ENCODE data around the gene BBOX1.

BBOX1 gene

GRCh38 chr11:27075192-27075591, 34.6 kb downstream of the BBOX1 start:
- Histone ChIP-seq H3K27ac (ENCODE audit: low read depth, low read length, poor library complexity, severe bottlenecking) (peak overlapping the region; percentile 96), H3K9ac (ENCODE audit: low read length) (peak overlapping the region; percentile 56; the same call in 1 of the 2 replicates), H3K36me3 (ENCODE audit: insufficient read depth, low read length) (peaks cover 48% of the 10 kb centered on the region), H3K27me3 (ENCODE audit: insufficient read depth, low read length) (no peaks in the 10 kb centered on the region), H3K9me2 (ENCODE audit: low read depth, low read length) (no peaks in the 10 kb centered on the region), H4K20me1 (ENCODE audit: insufficient read depth, low read length) (no peaks in the 10 kb centered on the region), H3K4me1 (ENCODE audit: insufficient read depth, low read length, severe bottlenecking) (peaks cover 42% of the 10 kb centered on the region), H3K9me3 (ENCODE audit: low read length) (no peaks in the 10 kb centered on the region), H3K4me2 (ENCODE audit: low read length) (peak overlapping the region; percentile 18; the same call in 1 of the 2 replicates), H3K4me3 (ENCODE audit: low read depth, low read length, poor library complexity, severe bottlenecking) (no peak overlapping the region), H3F3A (ENCODE audit: insufficient read depth, low read length) (no peaks in the 10 kb centered on the region), H3K79me2 (ENCODE audit: insufficient read depth, low read length) (no peaks in the 10 kb centered on the region), H2AFZ (ENCODE audit: low read length) (no peak overlapping the region)
- TF ChIP-seq, protein P1, sequence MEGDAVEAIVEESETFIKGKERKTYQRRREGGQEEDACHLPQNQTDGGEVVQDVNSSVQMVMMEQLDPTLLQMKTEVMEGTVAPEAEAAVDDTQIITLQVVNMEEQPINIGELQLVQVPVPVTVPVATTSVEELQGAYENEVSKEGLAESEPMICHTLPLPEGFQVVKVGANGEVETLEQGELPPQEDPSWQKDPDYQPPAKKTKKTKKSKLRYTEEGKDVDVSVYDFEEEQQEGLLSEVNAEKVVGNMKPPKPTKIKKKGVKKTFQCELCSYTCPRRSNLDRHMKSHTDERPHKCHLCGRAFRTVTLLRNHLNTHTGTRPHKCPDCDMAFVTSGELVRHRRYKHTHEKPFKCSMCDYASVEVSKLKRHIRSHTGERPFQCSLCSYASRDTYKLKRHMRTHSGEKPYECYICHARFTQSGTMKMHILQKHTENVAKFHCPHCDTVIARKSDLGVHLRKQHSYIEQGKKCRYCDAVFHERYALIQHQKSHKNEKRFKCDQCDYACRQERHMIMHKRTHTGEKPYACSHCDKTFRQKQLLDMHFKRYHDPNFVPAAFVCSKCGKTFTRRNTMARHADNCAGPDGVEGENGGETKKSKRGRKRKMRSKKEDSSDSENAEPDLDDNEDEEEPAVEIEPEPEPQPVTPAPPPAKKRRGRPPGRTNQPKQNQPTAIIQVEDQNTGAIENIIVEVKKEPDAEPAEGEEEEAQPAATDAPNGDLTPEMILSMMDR (IDR thresholded peaks at IDR 0.05; ENCODE audit: low read length), result no peak
- TF ChIP-seq EZH2 (IDR thresholded peaks at IDR 0.05; ENCODE audit: borderline replicate concordance, low read length), result no peak

- no peak overlapping the region for H2AFZ ChIP-seq (ENCODE audit: low read length)
Observed at GRCh38 chr11:27075655-27076054, 35.0 kb downstream of the BBOX1 start.

GRCh38 chr11:27076121-27076589, 35.5 kb downstream of the BBOX1 start:
- peak overlapping the region; percentile 76; the same call in 1 of the 2 replicates for H3K9ac ChIP-seq (ENCODE audit: low read length)
- peaks cover 49% of the 10 kb centered on the region for H3K36me3 ChIP-seq (ENCODE audit: insufficient read depth, low read length)
- no peaks in the 10 kb centered on the region for H3K9me3 ChIP-seq (ENCODE audit: low read length)
- H3K27me3 ChIP-seq (ENCODE audit: insufficient read depth, low read length), result no peaks in the 10 kb centered on the region
- peak overlapping the region; percentile 19 for H3K4me3 ChIP-seq (ENCODE audit: low read depth, low read length, poor library complexity, severe bottlenecking)
- no peak overlapping the region for H2AFZ ChIP-seq (ENCODE audit: low read length)
- peak overlapping the region; percentile 96 for H3K27ac ChIP-seq (ENCODE audit: low read depth, low read length, poor library complexity, severe bottlenecking)
- H3K9me2 ChIP-seq (ENCODE audit: low read depth, low read length), result no peaks in the 10 kb centered on the region
- H3K4me1 ChIP-seq (ENCODE audit: insufficient read depth, low read length, severe bottlenecking), result peaks cover 42% of the 10 kb centered on the region
- peak overlapping the region; percentile 18 for H3K4me2 ChIP-seq (ENCODE audit: low read length)
- no peaks in the 10 kb centered on the region for H4K20me1 ChIP-seq (ENCODE audit: insufficient read depth, low read length)
- H3F3A ChIP-seq (ENCODE audit: insufficient read depth, low read length), result no peaks in the 10 kb centered on the region
- TF ChIP-seq EZH2 (IDR thresholded peaks at IDR 0.05; ENCODE audit: borderline replicate concordance, low read length), result no peak
- TF ChIP-seq, protein P1 (IDR thresholded peaks at IDR 0.05; ENCODE audit: low read length), result no peak
- H3K79me2 ChIP-seq (ENCODE audit: insufficient read depth, low read length), result no peaks in the 10 kb centered on the region

More at GRCh38 chr11:27075655-27076054, 35.0 kb downstream of the BBOX1 start:
- peaks cover 49% of the 10 kb centered on the region for H3K36me3 ChIP-seq (ENCODE audit: insufficient read depth, low read length)
- H3K79me2 ChIP-seq (ENCODE audit: insufficient read depth, low read length), result no peaks in the 10 kb centered on the region
- TF ChIP-seq EZH2 (IDR thresholded peaks at IDR 0.05; ENCODE audit: borderline replicate concordance, low read length), result no peak
- TF ChIP-seq, protein P1 (IDR thresholded peaks at IDR 0.05; ENCODE audit: low read length), result no peak
- H3K4me2 ChIP-seq (ENCODE audit: low read length), result peak overlapping the region; percentile 18; the same call in 1 of the 2 replicates
- H3K9me3 ChIP-seq (ENCODE audit: low read length), result no peaks in the 10 kb centered on the region
- H3K4me3 ChIP-seq (ENCODE audit: low read depth, low read length, poor library complexity, severe bottlenecking), result peak overlapping the region; percentile 19
- no peaks in the 10 kb centered on the region for H3F3A ChIP-seq (ENCODE audit: insufficient read depth, low read length)
- H3K9me2 ChIP-seq (ENCODE audit: low read depth, low read length), result no peaks in the 10 kb centered on the region
- no peaks in the 10 kb centered on the region for H4K20me1 ChIP-seq (ENCODE audit: insufficient read depth, low read length)
- H3K27ac ChIP-seq (ENCODE audit: low read depth, low read length, poor library complexity, severe bottlenecking), result peak overlapping the region; percentile 96
- H3K27me3 ChIP-seq (ENCODE audit: insufficient read depth, low read length), result no peaks in the 10 kb centered on the region
- peaks cover 42% of the 10 kb centered on the region for H3K4me1 ChIP-seq (ENCODE audit: insufficient read depth, low read length, severe bottlenecking)
- peak overlapping the region; percentile 56; the same call in 1 of the 2 replicates for H3K9ac ChIP-seq (ENCODE audit: low read length)

All from OCI-LY1 (cell line).